ENCODE results near the gene SMYD3.

Gene SMYD3

GRCh38 chr1:246471688-246472087, 35.4 kb downstream of the SMYD3 start:
- no peak for DNase-seq (ENCODE audit: low read depth in 3 of 3, low spot score in 1 of 3)

GRCh38 chr1:246470585-246470984, 36.5 kb downstream of the SMYD3 start:
- no peak for DNase-seq (ENCODE audit: low read depth in 3 of 3, low spot score in 1 of 3)

- DNase-seq (ENCODE audit: low read depth in 3 of 3, low spot score in 1 of 3), result no peak
These were observed 44.1 kb downstream of the SMYD3 start for GRCh38 chr1:246462986-246463385.

GRCh38 chr1:246460406-246460805, 46.7 kb downstream of the SMYD3 start:
- DNase-seq (ENCODE audit: low read depth in 3 of 3, low spot score in 1 of 3), result no peak

- DNase-seq (ENCODE audit: low read depth in 3 of 3, low spot score in 1 of 3), result no peak
These were observed 47.9 kb downstream of the SMYD3 start for GRCh38 chr1:246459221-246459620.

GRCh38 chr1:246455476-246455875, 51.6 kb downstream of the SMYD3 start:
- no peak for DNase-seq (ENCODE audit: low read depth in 3 of 3, low spot score in 1 of 3)

GRCh38 chr1:246454655-246455054, 52.4 kb downstream of the SMYD3 start:
- no peak for DNase-seq (ENCODE audit: low read depth in 3 of 3, low spot score in 1 of 3)

- no peak for DNase-seq (ENCODE audit: low read depth in 3 of 3, low spot score in 1 of 3)
These were observed 56.3 kb downstream of the SMYD3 start for GRCh38 chr1:246450611-246451251.

- DNase-seq (ENCODE audit: low read depth in 3 of 3, low spot score in 1 of 3), result no peak
These were observed 58.7 kb downstream of the SMYD3 start for GRCh38 chr1:246448373-246448772.

- no peak for DNase-seq (ENCODE audit: low read depth in 3 of 3, low spot score in 1 of 3)
These were observed 59.6 kb downstream of the SMYD3 start for GRCh38 chr1:246447501-246447900.

GRCh38 chr1:246445503-246445902, 61.6 kb downstream of the SMYD3 start:
- no peak for DNase-seq (ENCODE audit: low read depth in 3 of 3, low spot score in 1 of 3)

GRCh38 chr1:246444617-246445016, 62.5 kb downstream of the SMYD3 start:
- no peak for DNase-seq (ENCODE audit: low read depth in 3 of 3, low spot score in 1 of 3)

GRCh38 chr1:246437961-246438360, 69.1 kb downstream of the SMYD3 start:
- DNase-seq (ENCODE audit: low read depth in 3 of 3, low spot score in 1 of 3), result no peak

- no peak for DNase-seq (ENCODE audit: low read depth in 3 of 3, low spot score in 1 of 3)
These were observed 71.5 kb downstream of the SMYD3 start for GRCh38 chr1:246435421-246436041.

- no peak for DNase-seq (ENCODE audit: low read depth in 3 of 3, low spot score in 1 of 3)
These were observed 72.7 kb downstream of the SMYD3 start for GRCh38 chr1:246434335-246434734.

GRCh38 chr1:246428542-246429308, 78.4 kb downstream of the SMYD3 start:
- no peak for DNase-seq (ENCODE audit: low read depth in 3 of 3, low spot score in 1 of 3)

GRCh38 chr1:246427611-246428010, 79.5 kb downstream of the SMYD3 start:
- no peak for DNase-seq (ENCODE audit: low read depth in 3 of 3, low spot score in 1 of 3)

- no peak for DNase-seq (ENCODE audit: low read depth in 3 of 3, low spot score in 1 of 3)
These were observed 81.2 kb downstream of the SMYD3 start for GRCh38 chr1:246425895-246426294.

- DNase-seq (ENCODE audit: low read depth in 3 of 3, low spot score in 1 of 3), result no peak
These were observed 81.8 kb downstream of the SMYD3 start for GRCh38 chr1:246425139-246425794.

- DNase-seq (ENCODE audit: low read depth in 3 of 3, low spot score in 1 of 3), result no peak
These were observed 86.8 kb downstream of the SMYD3 start for GRCh38 chr1:246420300-246420699.

GRCh38 chr1:246418565-246419312, 88.3 kb downstream of the SMYD3 start:
- no peak for DNase-seq (ENCODE audit: low read depth in 3 of 3, low spot score in 1 of 3)

All from stimulated activated CD4-positive, alpha-beta T cell treated with anti-CD3 and anti-CD28 coated beads, TNF-alpha, amount 100 ng/mL, for 1 hour (primary cell).